WTC11 (cell line): ENCODE data around the gene MS4A14. TPM values are rescaled to one million over a fixed set of nuclear protein-coding genes. Genes with fewer than 3 reads are reported as not detected.

Experiments
- ATAC-seq: fragments of 200-7000 bp; cut with Tn5 transposase; 2 replicates; pipeline ENCODE4 v1.10.0; 2021; ENCODE audit warnings: mild to moderate bottlenecking, moderate library complexity
- CTCF ChIA-PET: fragments of 300-600 bp; sonication (Branson Sonifier 250); formaldehyde crosslinking; loops from one replicate; lab custom pipeline; 2021; ENCODE audit warnings: antibody characterized with exemption; lab: Charles Lee
- POLR2A ChIA-PET: fragments of 350-600 bp; sonication (Branson Sonifier 250); formaldehyde crosslinking; loops from one replicate; lab custom pipeline; 2021; ENCODE audit warnings: antibody characterized with exemption; lab: Charles Lee
- DNase-seq: peaks from one replicate; pipeline ENCODE4 v3.0.0; 2021; ENCODE audit warnings: low spot score
- H3K27ac Mint-ChIP-seq: 2 replicates; pipeline ENCODE4 v1.8.0; 2021; ENCODE audit warnings: mixed read lengths
- H3K27me3 Mint-ChIP-seq: 2 replicates; pipeline ENCODE4 v1.8.0; 2021; ENCODE audit warnings: low read depth, mild to moderate bottlenecking, moderate library complexity, mixed read lengths
- H3K36me3 Mint-ChIP-seq: 2 replicates; pipeline ENCODE4 v1.8.0; 2021; ENCODE audit warnings: mixed read lengths
- H3K4me1 Mint-ChIP-seq: 2 replicates; pipeline ENCODE4 v1.8.0; 2022; ENCODE audit warnings: mixed read lengths
- H3K4me3 Mint-ChIP-seq: 2 replicates; pipeline ENCODE4 v1.8.0; 2021; ENCODE audit warnings: mild to moderate bottlenecking, moderate library complexity, mixed read lengths
- H3K9me3 Mint-ChIP-seq: 2 replicates; pipeline ENCODE4 v1.8.0; 2021; ENCODE audit warnings: mixed read lengths
- ATF2 ChIP-seq: sonication (generic); formaldehyde crosslinking; IDR thresholded peaks from 2 replicates; pipeline ENCODE4 v1.8.1; 2022; ENCODE audit warnings: low read depth, missing genetic modification reagents, borderline replicate concordance
- CREB1 ChIP-seq: sonication (generic); formaldehyde crosslinking; IDR thresholded peaks from 2 replicates; pipeline ENCODE4 v1.8.0; 2023; ENCODE audit warnings: mild to moderate bottlenecking, missing genetic modification reagents
- ESRRA ChIP-seq: sonication (generic); formaldehyde crosslinking; IDR thresholded peaks from 2 replicates; pipeline ENCODE4 v1.8.1; 2022; ENCODE audit warnings: mild to moderate bottlenecking, missing genetic modification reagents, borderline replicate concordance
- GRHL2 ChIP-seq: fragments of 250-450 bp; sonication (Bioruptor Pico); IDR thresholded peaks from 2 replicates; pipeline ENCODE4 v1.8.0; 2022; ENCODE audit warnings: mild to moderate bottlenecking, moderate library complexity; ENCODE audit not compliant: insufficient replicate concordance, severe bottlenecking
- JUN ChIP-seq: sonication (generic); formaldehyde crosslinking; IDR thresholded peaks from 2 replicates; pipeline ENCODE4 v1.8.0; 2023; ENCODE audit warnings: mild to moderate bottlenecking, missing genetic modification reagents
- KAT7 ChIP-seq: sonication (generic); formaldehyde crosslinking; IDR thresholded peaks from 2 replicates; pipeline ENCODE4 v1.8.1; 2023; ENCODE audit warnings: missing genetic modification reagents, mild to moderate bottlenecking, borderline replicate concordance
- MLX ChIP-seq: sonication (generic); formaldehyde crosslinking; IDR thresholded peaks from 2 replicates; pipeline ENCODE4 v1.8.1; 2023; ENCODE audit warnings: mild to moderate bottlenecking, missing genetic modification reagents, moderate library complexity
- OVOL2 ChIP-seq: fragments of 250-450 bp; sonication (Bioruptor Pico); IDR thresholded peaks from 2 replicates; pipeline ENCODE4 v1.9.0; 2021; ENCODE audit warnings: mild to moderate bottlenecking, borderline replicate concordance
- STAT6 ChIP-seq: sonication (generic); formaldehyde crosslinking; conservative IDR thresholded peaks from 2 replicates; pipeline ENCODE4 v1.8.1; 2023; ENCODE audit warnings: mild to moderate bottlenecking, low read depth, missing genetic modification reagents, moderate library complexity
- TEAD1 ChIP-seq: sonication (generic); formaldehyde crosslinking; IDR thresholded peaks from 2 replicates; pipeline ENCODE4 v1.8.0; 2022; ENCODE audit warnings: mild to moderate bottlenecking, missing genetic modification reagents
- TP53 ChIP-seq: sonication (generic); formaldehyde crosslinking; IDR thresholded peaks from 2 replicates; pipeline ENCODE4 v1.8.1; 2023; ENCODE audit warnings: mild to moderate bottlenecking, missing genetic modification reagents
- ZNF263 ChIP-seq: sonication (generic); formaldehyde crosslinking; IDR thresholded peaks from 2 replicates; pipeline ENCODE4 v1.8.1; 2022; ENCODE audit warnings: low read depth, mild to moderate bottlenecking, moderate library complexity, missing genetic modification reagents
- total RNA-seq: library from RNA; stranded (reverse); gene quantifications from 3 replicates; pipeline ENCODE4 v1.2.3, GENCODE V29; 2021
- TF ChIP-seq, protein P1 (sequence below): sonication (generic); formaldehyde crosslinking; IDR thresholded peaks from 2 replicates; pipeline ENCODE4 v1.8.1; 2023; ENCODE audit warnings: mild to moderate bottlenecking, missing genetic modification reagents
- TF ChIP-seq, protein P2 (sequence below): fragments of 250-450 bp; sonication (Bioruptor Pico); IDR thresholded peaks from 2 replicates; pipeline ENCODE4 v1.9.0; 2021; ENCODE audit warnings: mild to moderate bottlenecking

MS4A14 gene
- total RNA-seq, 1 experiment from 2014 or later: not detected

DNA sequence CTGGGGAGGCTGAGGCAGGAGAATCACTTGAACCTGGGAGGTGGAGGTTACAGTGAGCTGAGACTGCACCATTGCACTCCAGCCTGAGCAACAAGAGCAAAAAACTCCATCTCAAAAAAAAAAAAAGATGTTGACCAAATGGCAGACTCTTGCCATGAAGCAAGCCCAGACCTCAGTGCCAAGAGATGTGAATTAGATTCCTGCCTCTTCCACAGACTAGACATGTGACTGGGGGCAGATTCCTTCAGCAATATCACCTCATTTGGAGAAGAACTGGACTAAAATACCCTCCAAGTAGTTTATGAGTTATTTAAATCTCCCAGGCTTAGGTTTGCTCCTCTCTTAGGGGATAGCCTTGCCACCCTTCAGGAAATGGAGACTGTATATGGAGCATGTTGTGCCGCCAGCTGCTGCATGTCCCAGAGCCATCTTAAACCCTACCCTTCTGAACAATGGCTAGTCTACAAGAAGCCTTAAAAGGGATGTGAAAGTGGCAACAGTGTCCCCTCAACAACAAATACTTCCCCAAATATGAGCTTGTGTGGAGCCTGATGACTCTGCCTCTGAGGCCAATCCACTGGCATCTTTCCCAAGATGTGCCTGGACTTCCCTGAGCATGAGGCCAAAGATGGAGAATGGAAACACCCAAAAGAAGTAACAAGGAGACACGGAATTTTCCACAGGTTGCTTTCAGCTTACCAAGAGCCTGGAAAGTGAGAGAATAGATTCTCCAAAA is 18.7 kb upstream of the MS4A14 start:
- TF ChIP-seq ESRRA (CRISPR knock-in tag) (no peak), OVOL2 (CRISPR knock-in tag) (no peak), CREB1 (CRISPR knock-in tag) (no peak), ZNF263 (CRISPR knock-in tag) (no peak), JUN (CRISPR knock-in tag) (no peak), GRHL2 (CRISPR knock-in tag) (no peak), TEAD1 (CRISPR knock-in tag) (no peak), KAT7 (CRISPR knock-in tag) (no peak), TP53 (CRISPR knock-in tag) (no peak)
- TF ChIP-seq, protein P1, sequence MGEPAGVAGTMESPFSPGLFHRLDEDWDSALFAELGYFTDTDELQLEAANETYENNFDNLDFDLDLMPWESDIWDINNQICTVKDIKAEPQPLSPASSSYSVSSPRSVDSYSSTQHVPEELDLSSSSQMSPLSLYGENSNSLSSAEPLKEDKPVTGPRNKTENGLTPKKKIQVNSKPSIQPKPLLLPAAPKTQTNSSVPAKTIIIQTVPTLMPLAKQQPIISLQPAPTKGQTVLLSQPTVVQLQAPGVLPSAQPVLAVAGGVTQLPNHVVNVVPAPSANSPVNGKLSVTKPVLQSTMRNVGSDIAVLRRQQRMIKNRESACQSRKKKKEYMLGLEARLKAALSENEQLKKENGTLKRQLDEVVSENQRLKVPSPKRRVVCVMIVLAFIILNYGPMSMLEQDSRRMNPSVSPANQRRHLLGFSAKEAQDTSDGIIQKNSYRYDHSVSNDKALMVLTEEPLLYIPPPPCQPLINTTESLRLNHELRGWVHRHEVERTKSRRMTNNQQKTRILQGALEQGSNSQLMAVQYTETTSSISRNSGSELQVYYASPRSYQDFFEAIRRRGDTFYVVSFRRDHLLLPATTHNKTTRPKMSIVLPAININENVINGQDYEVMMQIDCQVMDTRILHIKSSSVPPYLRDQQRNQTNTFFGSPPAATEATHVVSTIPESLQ (CRISPR knock-in tag): no peak
- TF ChIP-seq, protein P2, sequence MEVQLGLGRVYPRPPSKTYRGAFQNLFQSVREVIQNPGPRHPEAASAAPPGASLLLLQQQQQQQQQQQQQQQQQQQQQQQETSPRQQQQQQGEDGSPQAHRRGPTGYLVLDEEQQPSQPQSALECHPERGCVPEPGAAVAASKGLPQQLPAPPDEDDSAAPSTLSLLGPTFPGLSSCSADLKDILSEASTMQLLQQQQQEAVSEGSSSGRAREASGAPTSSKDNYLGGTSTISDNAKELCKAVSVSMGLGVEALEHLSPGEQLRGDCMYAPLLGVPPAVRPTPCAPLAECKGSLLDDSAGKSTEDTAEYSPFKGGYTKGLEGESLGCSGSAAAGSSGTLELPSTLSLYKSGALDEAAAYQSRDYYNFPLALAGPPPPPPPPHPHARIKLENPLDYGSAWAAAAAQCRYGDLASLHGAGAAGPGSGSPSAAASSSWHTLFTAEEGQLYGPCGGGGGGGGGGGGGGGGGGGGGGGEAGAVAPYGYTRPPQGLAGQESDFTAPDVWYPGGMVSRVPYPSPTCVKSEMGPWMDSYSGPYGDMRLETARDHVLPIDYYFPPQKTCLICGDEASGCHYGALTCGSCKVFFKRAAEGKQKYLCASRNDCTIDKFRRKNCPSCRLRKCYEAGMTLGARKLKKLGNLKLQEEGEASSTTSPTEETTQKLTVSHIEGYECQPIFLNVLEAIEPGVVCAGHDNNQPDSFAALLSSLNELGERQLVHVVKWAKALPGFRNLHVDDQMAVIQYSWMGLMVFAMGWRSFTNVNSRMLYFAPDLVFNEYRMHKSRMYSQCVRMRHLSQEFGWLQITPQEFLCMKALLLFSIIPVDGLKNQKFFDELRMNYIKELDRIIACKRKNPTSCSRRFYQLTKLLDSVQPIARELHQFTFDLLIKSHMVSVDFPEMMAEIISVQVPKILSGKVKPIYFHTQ (CRISPR knock-in tag): no peak
- POLR2A ChIA-PET: no interaction called here
- ATAC-seq (no peak), DNase-seq (no peak)
- Mint-ChIP-seq H3K27ac (no peak overlapping the region), H3K9me3 (no peaks in the 10 kb centered on the region), H3K27me3 (no peaks in the 10 kb centered on the region), H3K4me1 (peaks cover 7% of the 10 kb centered on the region), H3K4me3 (no peak overlapping the region), H3K36me3 (no peaks in the 10 kb centered on the region)
- CTCF ChIA-PET: interaction anchor here (1.5 kb wide), 1 partner anchor 14 kb away, joined by 4 read pairs; no protein-coding TSS in a partner anchor

DNA sequence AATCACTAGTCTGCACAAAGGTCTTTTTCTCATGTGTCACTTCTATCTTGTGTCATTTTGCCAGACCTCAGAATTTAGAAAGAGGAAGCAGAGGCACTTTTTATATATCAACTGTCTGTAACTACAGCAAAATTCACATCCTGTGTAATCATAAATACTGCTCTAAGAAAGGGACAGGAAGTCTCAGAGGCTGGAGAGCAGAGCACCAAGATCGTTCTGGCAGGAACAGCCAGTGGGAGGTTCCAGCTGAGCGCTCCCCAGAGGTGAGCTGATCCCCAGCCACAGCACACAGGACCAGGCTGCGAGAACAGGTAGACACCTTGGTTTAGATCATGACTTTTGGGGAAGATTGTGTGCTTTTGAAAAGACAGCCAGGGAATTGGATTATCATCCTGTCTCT is 17.9 kb upstream of the MS4A14 start, which contains the start of gene MS4A7:
TSS of gene MS4A7 (plus strand) at position 179 of the 400 bp plus-strand sequence. CDS start 4,610 bp downstream, outside the sequence.
- peaks cover 7% of the 10 kb centered on the region for H3K4me1 Mint-ChIP-seq
- ATAC-seq: no peak
- no peaks in the 10 kb centered on the region for H3K9me3 Mint-ChIP-seq
- no peak within 1 kb of the TSS for H3K4me3 Mint-ChIP-seq
- POLR2A ChIA-PET: no interaction called here
- no peaks in the 10 kb centered on the region for H3K36me3 Mint-ChIP-seq
- CTCF ChIA-PET: interaction anchor here (1.5 kb wide), 1 partner anchor 14 kb away, joined by 4 read pairs; no protein-coding TSS in a partner anchor
- no peak within 1 kb of the TSS for H3K27ac Mint-ChIP-seq
- TF ChIP-seq TP53 (CRISPR knock-in tag): no peak
- TF ChIP-seq ZNF263 (CRISPR knock-in tag): no peak
- no peak for TF ChIP-seq STAT6 (CRISPR knock-in tag)
- TF ChIP-seq ATF2 (CRISPR knock-in tag): no peak
- no peak for TF ChIP-seq MLX
- TF ChIP-seq, all 79 proteins: peak for 0
- no peak for DNase-seq
- H3K27me3 Mint-ChIP-seq: no peaks in the 10 kb centered on the region
